K562 (cell line): ENCODE results near the gene GBF1. TPM values are rescaled to one million over a fixed set of nuclear protein-coding genes. Genes with fewer than 3 reads are reported as not detected.

Experiments used
- ATF1 ChIP-seq, 2 experiments: fragments of 450-650 bp in 1 of 2; IDR thresholded peaks; 2 replicates each; pipeline ENCODE4 v1.6.1; 2016; ENCODE audit warnings: missing compliant biosample characterization in 1 of 2, missing genetic modification characterization in 1 of 2
- CBX1 ChIP-seq: sonication (generic); IDR thresholded peaks from 2 replicates; pipeline ENCODE4 v1.6.1; 2016; ENCODE audit warnings: antibody characterized with exemption, low read depth, mild to moderate bottlenecking
- DIDO1 ChIP-seq: fragments of 450-650 bp; IDR thresholded peaks from 2 replicates; pipeline ENCODE4 v1.6.1; 2016; ENCODE audit warnings: low read depth, missing biosample characterization, missing genetic modification characterization
- E2F6 ChIP-seq, 2 experiments: IDR thresholded peaks; 2 replicates each; pipeline ENCODE4 v1.6.1; 2011; ENCODE audit warnings: borderline replicate concordance in 1 of 2, control low read depth in 1 of 2, low read depth in 1 of 2, low read length in 1 of 2, mild to moderate bottlenecking in 1 of 2, mixed read lengths in 1 of 2, moderate library complexity in 1 of 2; ENCODE audit not compliant: insufficient read depth in 1 of 2, insufficient read length in 1 of 2, poor library complexity in 1 of 2, severe bottlenecking in 1 of 2; ENCODE audit errors: extremely low read depth in 1 of 2
- ELF4 ChIP-seq: fragments of 450-650 bp; formaldehyde crosslinking; IDR thresholded peaks from 2 replicates; pipeline ENCODE4 v1.4.0; 2022; ENCODE audit warnings: missing genetic modification characterization
- ETS2 ChIP-seq: IDR thresholded peaks from 2 replicates; pipeline ENCODE4 v1.6.1; 2016; ENCODE audit warnings: borderline replicate concordance, missing genetic modification characterization, mild to moderate bottlenecking, moderate library complexity, missing compliant biosample characterization; ENCODE audit not compliant: poor library complexity, severe bottlenecking
- NKRF ChIP-seq: fragments of 450-650 bp; IDR thresholded peaks from 2 replicates; pipeline ENCODE4 v1.6.1; 2016; ENCODE audit warnings: borderline replicate concordance
- POLR2A ChIP-seq: fragments of 450-650 bp; conservative IDR thresholded peaks from 2 replicates; pipeline ENCODE4 v1.6.1; 2016
- POLR3A ChIP-seq: IDR thresholded peaks from 2 replicates; pipeline ENCODE4 v1.6.1; 2011; ENCODE audit warnings: borderline replicate concordance, mild to moderate bottlenecking, moderate library complexity; ENCODE audit not compliant: insufficient read length, insufficient read depth; ENCODE audit errors: extremely low read depth
- SOX6 ChIP-seq: fragments of 450-650 bp; IDR thresholded peaks from 2 replicates; pipeline ENCODE4 v1.6.1; 2014; ENCODE audit warnings: mild to moderate bottlenecking
- ZBTB12 ChIP-seq: fragments of 250-450 bp; sonication (Bioruptor Pico); IDR thresholded peaks from 2 replicates; pipeline ENCODE4 v1.4.0; 2020
- ZFPM2 ChIP-seq: fragments of 250-450 bp; sonication (Bioruptor Pico); IDR thresholded peaks from 2 replicates; pipeline ENCODE4 v1.5.1; 2022; ENCODE audit warnings: mild to moderate bottlenecking
- ZNF407 ChIP-seq: fragments of 450-650 bp; IDR thresholded peaks from 2 replicates; pipeline ENCODE4 v1.6.1; 2016; ENCODE audit warnings: low read depth
- ZNF668 ChIP-seq: fragments of 250-450 bp; sonication (Bioruptor Pico); IDR thresholded peaks from 2 replicates; pipeline ENCODE4 v1.8.0; 2022; ENCODE audit warnings: mild to moderate bottlenecking, inconsistent platforms
- polyA plus RNA-seq, 8 experiments: library from polyadenylated mRNA; depleted of rRNA in 4 of 8; stranded (reverse) in 5 of 8; unstranded in 3 of 8; fragments of >200 nt; fragmentation: Nextera tagmentation in 2 of 8; fragmentation: Illumina TruSeq in 1 of 8; extraction: Ambion mirVana in 2 of 8; extraction: Trizol in 1 of 8; gene quantifications; 2 replicates each; pipeline versions ENCODE4 v1.2.1 to v1.2.3, GENCODE V29; 2011 to 2014; ENCODE audit warnings: inconsistent platforms in 1 of 8, missing spikeins in 1 of 8
- total RNA-seq, 7 experiments: library from RNA; depleted of rRNA in 6 of 7; stranded (reverse); fragments of >200 nt in 6 of 7; fragmentation: Illumina TruSeq in 2 of 7; extraction: Trizol in 2 of 7; gene quantifications; 2 replicates each; pipeline versions ENCODE4 v1.2.1 to v1.2.3, GENCODE V29; 2011 to 2021; ENCODE audit warnings: low replicate concordance in 1 of 7

Gene GBF1
- total and polyA plus RNA-seq, 9 of the 15 experiments (the other 6 are each of a cell fraction or from before 2014, with no cell fraction given), result 0.69 to 28.0 (median 10.3) TPM

- TF ChIP-seq E2F6 (IDR thresholded peaks at IDR 0.05; ENCODE audit: borderline replicate concordance in 1 of 2, extremely low read depth in 1 of 2, insufficient read depth in 1 of 2, insufficient read length in 1 of 2, low read depth in 1 of 2, low read length in 1 of 2, poor library complexity in 1 of 2, severe bottlenecking in 1 of 2) (peak in 1 of 2 experiments; percentile 29), POLR3A (no peak), ATF1 (CRISPR knock-in tag; IDR thresholded peaks at IDR 0.05) (no peak), ATF1 (tag; IDR thresholded peaks at IDR 0.05) (peak; percentile 70), POLR2A (no peak), SOX6 (no peak), CBX1 (no peak), ELF4 (CRISPR knock-in tag) (no peak), ETS2 (tag) (no peak), NKRF (no peak), ZFPM2 (CRISPR knock-in tag) (no peak), DIDO1 (tag) (no peak), ZBTB12 (peak; percentile 67), ZNF407 (no peak), ZNF668 (no peak)
These were observed 150.3 kb downstream of the GBF1 start, which contains the start of gene NFKB2 (continued) for GRCh38 chr10:102395400-102396316.
